GM21390 (cell line): ENCODE data around the gene RYR2.

Experiments used
- ATAC-seq: cut with Tn5 transposase; IDR thresholded peaks from one replicate; pipeline ENCODE4 v1.9.1; 2021; ENCODE audit not compliant: unreplicated experiment

The RYR2 gene

GRCh38 chr1:237619553-237619952 is 577.6 kb downstream of the RYR2 start:
- no peak for ATAC-seq

GRCh38 chr1:237634922-237635321 is 592.9 kb downstream of the RYR2 start:
- no peak for ATAC-seq

GRCh38 chr1:237638555-237638954 is 596.6 kb downstream of the RYR2 start:
- no peak for ATAC-seq

GRCh38 chr1:237640011-237640671 is 598.2 kb downstream of the RYR2 start:
- ATAC-seq, result no peak

- ATAC-seq, result no peak
These were observed 599.0 kb downstream of the RYR2 start for GRCh38 chr1:237640966-237641365.

DNA sequence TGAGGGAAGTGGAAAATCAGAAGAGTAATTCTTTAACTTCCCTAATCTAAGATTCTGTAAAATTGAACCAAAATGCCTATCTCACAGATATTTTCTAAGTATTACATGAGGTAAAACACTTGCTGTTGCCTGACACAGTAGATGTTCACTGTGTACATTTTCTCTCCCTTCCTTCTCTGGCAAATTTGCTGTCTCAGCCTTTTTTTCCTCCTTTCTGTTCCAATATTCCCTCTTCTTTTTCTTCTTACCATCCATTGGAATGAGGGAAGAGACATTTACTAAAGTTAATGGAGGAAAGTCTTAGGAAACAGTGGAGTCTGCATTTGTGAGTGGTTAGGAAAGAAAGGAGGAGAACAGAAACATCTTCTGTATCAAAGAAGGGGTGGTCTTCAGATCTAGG is 608.8 kb downstream of the RYR2 start:
- ATAC-seq, result no peak

GRCh38 chr1:237655778-237656177 is 613.8 kb downstream of the RYR2 start:
- no peak for ATAC-seq

DNA sequence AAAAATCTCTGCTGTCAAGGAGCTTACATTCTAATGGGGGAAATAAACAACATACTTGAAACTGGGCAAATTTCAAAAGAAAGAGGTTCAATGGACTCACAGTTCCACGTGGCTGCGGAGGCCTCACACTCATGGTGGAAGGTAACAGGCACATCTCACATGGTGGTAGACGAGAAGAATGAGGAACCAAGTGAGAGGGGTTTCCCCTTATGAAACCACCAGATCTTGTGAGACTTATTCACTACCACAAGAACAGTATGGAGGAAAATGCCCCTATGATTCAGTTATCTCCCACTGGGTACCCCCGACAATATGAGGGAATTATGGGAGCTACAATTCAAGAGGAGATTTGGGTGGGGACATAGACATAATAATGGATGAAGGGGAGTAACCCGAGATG is 622.4 kb downstream of the RYR2 start:
- no peak for ATAC-seq

GRCh38 chr1:237670302-237670701 is 628.3 kb downstream of the RYR2 start:
- no peak for ATAC-seq

GRCh38 chr1:237671262-237671661 is 629.3 kb downstream of the RYR2 start:
- ATAC-seq, result no peak

- ATAC-seq, result no peak
These were observed 630.0 kb downstream of the RYR2 start for GRCh38 chr1:237671935-237672334.

DNA sequence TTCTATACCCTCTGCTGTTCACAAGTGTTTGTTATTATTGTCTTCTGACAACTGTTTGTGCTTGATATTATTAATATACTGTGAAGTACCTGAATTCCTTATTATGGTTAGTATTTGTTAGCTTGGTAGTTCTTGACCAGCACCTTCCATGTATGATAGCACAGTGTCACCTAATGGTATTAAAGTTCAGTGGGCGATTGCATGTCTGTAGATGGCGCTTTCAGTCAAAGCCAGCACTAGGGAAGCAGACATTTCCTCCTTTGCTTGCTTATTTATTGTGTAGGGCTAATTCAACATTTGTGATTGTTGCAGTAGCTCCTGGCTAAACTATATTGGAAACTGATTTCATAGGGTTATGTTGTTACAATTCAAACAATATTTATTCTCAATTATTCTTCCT is 630.8 kb downstream of the RYR2 start:
- no peak for ATAC-seq

DNA sequence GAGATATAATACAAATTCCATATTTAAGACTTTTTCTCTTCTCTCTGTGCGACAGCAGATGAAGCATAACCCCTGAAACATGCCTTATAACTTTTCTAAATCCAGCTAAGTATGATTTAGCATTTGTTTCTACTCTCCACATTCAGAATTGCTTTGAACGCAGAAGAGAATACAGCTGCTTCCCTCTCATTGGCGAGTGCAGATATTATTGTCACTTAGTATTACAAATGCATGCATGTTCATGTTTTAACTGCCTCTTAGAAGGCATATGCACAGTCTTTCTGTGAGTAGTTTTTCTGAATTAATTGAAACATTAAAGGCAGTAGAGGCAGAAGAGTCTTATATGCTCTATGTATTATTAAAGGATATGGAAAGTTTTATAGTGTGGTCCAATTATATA is 631.6 kb downstream of the RYR2 start:
- no peak for ATAC-seq

DNA sequence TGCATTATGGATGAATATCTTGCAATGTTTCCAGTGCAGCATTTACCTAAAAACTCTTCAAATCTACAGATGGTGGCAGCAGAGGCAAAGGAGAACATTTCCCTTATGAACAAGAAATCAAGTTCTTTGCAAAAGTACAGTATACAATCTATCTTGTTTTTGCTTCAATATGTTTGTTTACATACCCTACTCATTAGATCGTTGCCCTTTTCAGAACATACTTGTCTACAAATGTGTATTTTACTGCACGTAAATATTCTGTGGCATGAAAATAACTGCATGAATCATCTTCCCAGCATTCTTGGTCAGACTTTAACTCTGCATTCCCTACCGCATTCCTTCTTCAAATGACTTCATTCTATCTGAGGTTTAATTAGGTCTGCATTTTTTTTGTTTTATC is 636.0 kb downstream of the RYR2 start:
- no peak for ATAC-seq

DNA sequence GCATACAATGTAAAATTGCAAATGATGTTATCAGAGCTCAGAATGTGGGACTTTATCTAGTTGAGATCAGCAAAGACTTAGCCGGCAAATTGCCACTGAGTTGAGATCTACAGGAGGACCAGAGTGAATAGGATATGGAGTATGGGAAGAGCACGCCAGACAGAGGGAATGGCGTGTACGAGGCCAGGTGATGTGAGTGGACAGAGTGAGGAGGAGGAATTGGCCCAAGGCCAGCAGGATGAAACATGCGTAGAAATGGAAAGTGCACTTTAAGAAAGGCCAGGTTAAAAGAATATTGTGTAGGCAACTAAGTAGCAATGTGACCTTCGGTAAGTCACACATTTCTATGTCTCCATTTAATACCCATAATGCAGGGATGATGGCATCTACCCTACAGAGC is 637.7 kb downstream of the RYR2 start:
- ATAC-seq, result no peak

DNA sequence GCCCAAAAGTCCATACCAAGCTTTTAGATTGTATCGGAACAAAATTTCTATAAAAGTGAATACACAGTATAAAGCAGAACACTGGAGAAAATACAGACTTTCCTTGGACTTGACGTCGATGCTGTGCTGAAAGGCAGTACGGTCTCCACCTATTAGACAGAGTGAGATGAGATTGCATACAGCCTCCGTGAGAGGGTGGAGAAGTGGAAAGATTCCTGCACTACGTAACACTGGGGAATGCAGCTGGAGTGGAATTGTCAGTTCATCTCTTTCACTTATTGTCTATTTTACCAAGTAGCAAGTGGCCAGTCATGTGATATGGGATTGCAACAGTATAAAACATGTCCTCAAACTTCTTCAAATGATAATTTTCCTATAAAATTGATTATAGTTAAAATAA is 639.2 kb downstream of the RYR2 start:
- no peak for ATAC-seq

- ATAC-seq, result no peak
These were observed 642.3 kb downstream of the RYR2 start for GRCh38 chr1:237684236-237684635.

DNA sequence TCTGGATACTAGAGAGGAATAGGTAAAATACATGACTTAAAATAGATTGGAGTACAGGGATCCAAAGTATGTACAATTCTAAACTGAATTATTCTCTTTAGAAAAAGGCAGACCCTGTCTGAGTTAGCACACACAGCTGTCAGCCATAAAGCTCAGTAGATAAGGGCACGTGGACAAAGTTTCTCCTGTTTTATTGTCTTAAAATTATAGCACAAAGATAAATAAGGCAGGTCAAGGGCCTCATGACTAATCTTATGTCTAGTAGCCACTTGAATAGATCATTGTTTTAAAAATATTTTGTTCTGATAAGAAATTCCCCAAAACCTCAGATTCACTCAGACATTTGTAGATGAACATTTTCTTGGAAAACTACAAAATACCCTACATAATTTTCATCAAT is 643.6 kb downstream of the RYR2 start:
- ATAC-seq, result no peak

DNA sequence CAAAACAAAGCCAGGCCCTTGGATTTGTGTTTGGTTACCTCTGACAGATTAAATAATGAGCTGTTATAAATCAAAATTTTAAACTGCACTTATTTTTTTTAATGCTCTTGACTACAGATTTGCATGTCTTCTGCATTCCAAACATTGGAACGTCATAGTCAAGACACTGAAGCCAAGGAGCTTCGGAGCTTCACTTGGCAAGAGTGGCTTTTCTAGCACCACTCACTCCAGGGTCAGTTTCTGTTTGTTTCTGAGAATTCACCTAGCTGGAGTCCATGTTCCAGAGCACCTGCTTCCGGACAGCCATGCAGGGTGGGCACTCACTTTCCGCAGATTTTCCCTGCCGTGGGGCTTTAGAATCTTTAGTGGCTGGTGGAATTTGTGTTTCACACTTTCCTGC is 645.8 kb downstream of the RYR2 start:
- no peak for ATAC-seq

GRCh38 chr1:237690656-237691055 is 648.7 kb downstream of the RYR2 start:
- no peak for ATAC-seq

- ATAC-seq, result no peak
These were observed 650.3 kb downstream of the RYR2 start for GRCh38 chr1:237692255-237692654.

GRCh38 chr1:237695878-237696277 is 653.9 kb downstream of the RYR2 start:
- ATAC-seq, result no peak

- no peak for ATAC-seq
These were observed 658.2 kb downstream of the RYR2 start for GRCh38 chr1:237700181-237700580.

DNA sequence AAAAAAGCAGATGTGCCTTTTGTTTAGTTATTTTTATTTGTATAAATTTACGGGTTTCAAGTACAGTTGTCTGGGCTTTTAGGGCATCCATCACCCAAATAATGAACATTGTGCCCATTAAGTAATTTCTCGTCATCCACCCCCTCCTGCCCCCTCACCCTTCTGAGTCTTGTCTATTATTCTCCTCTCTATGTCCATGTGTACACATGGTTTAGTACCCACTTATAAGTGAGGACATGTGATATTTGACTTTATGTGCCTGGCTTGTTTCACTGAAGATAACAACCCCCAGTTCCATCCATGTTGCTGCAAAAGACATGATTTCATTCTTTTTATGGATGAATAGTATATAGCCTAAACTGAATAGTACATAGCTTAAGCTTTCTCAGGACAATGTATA is 659.5 kb downstream of the RYR2 start:
- no peak for ATAC-seq
